ENCODE data around the gene ZKSCAN2. TPM values are rescaled to one million over a fixed set of nuclear protein-coding genes. Genes with fewer than 3 reads are reported as not detected.

The ZKSCAN2 gene
- total RNA-seq, 1 experiment from 2014 or later = 11.1 TPM

DNA sequence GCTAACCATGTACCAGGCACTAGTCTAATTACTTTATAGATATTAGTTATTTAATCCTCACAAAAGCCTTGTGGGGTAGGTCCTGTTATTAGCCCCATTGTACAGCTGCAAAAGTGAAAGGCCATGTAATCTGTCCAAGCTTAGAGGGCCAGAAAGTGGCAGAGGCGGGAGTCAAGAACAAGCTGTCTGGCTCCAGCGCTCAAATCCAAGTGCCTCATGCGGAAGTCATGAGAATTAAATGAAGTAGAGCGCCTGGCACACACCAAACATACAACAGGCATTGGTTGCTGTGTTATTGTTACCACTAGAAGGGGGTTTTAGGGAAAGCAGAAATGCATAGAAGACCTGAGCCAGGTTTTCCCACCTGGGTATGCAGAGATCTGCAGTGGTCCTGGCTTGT, 39.7 kb downstream of the ZKSCAN2 start:
- H3K27me3 ChIP-seq (replicated peaks; ENCODE audit: control insufficient read depth, insufficient read depth, low read length) = no peaks in the 10 kb centered on the region
- Mint-ChIP-seq H3K27ac (ENCODE audit: unreplicated experiment) (no peak overlapping the region), H3K9me3 (ENCODE audit: unreplicated experiment) (no peaks in the 10 kb centered on the region), H3K4me3 (ENCODE audit: unreplicated experiment) (no peak overlapping the region), H3K4me1 (ENCODE audit: low read depth, unreplicated experiment) (no peaks in the 10 kb centered on the region), H3K27me3 (ENCODE audit: insufficient read depth, unreplicated experiment) (no peaks in the 10 kb centered on the region), H3K36me3 (ENCODE audit: insufficient read depth, unreplicated experiment) (no peaks in the 10 kb centered on the region)
- no peak overlapping the region for H3K4me3 ChIP-seq (ENCODE audit: low read depth, low read length)
- no peak for DNase-seq
- CTCF ChIA-PET = no interaction called here
- intact Hi-C loops (cut with micrococcal nuclease; ENCODE audit: unreplicated experiment) = no loop called here
- TF ChIP-seq CTCF (IDR thresholded peaks at IDR 0.05; ENCODE audit: insufficient read depth in 1 of 2, low read depth in 1 of 2, low read length in 1 of 2, severe bottlenecking in 1 of 2, unreplicated experiment in 1 of 2) = no peak
- H3K36me3 ChIP-seq (ENCODE audit: control insufficient read depth, insufficient read depth, low read length) = no peaks in the 10 kb centered on the region
- POLR2A ChIA-PET = interaction anchor here (0.5 kb wide), 1 partner anchor 41 kb away, joined by 5 read pairs; no protein-coding TSS in a partner anchor
- H3K4me1 ChIP-seq = no peaks in the 10 kb centered on the region
- no TSS peak for BruUV-seq (replicated peaks)
- no peaks in the 10 kb centered on the region for H3K9me3 ChIP-seq

- CTCF ChIA-PET = no interaction called here
- Histone ChIP-seq H3K9me3 (no peaks in the 10 kb centered on the region), H3K36me3 (ENCODE audit: control insufficient read depth, insufficient read depth, low read length) (no peaks in the 10 kb centered on the region), H3K4me3 (ENCODE audit: low read depth, low read length) (no peak overlapping the region), H3K27me3 (replicated peaks; ENCODE audit: control insufficient read depth, insufficient read depth, low read length) (no peaks in the 10 kb centered on the region), H3K4me1 (no peaks in the 10 kb centered on the region)
- no peak for TF ChIP-seq CTCF (IDR thresholded peaks at IDR 0.05; ENCODE audit: insufficient read depth in 1 of 2, low read depth in 1 of 2, low read length in 1 of 2, severe bottlenecking in 1 of 2, unreplicated experiment in 1 of 2)
- Mint-ChIP-seq H3K27ac (ENCODE audit: unreplicated experiment) (no peak overlapping the region), H3K36me3 (ENCODE audit: insufficient read depth, unreplicated experiment) (no peaks in the 10 kb centered on the region), H3K9me3 (ENCODE audit: unreplicated experiment) (no peaks in the 10 kb centered on the region), H3K27me3 (ENCODE audit: insufficient read depth, unreplicated experiment) (no peaks in the 10 kb centered on the region), H3K4me3 (ENCODE audit: unreplicated experiment) (no peak overlapping the region), H3K4me1 (ENCODE audit: low read depth, unreplicated experiment) (no peaks in the 10 kb centered on the region)
- BruUV-seq (replicated peaks) = no TSS peak
- POLR2A ChIA-PET = no interaction called here
- intact Hi-C loops (cut with micrococcal nuclease; ENCODE audit: unreplicated experiment) = no loop called here
- no peak for DNase-seq
Measured at GRCh38 chr16:25217112-25217511, 40.5 kb downstream of the ZKSCAN2 start.

- H3K9me3 Mint-ChIP-seq (ENCODE audit: unreplicated experiment) = no peaks in the 10 kb centered on the region
- POLR2A ChIA-PET = no interaction called here
- BruUV-seq (replicated peaks) = no TSS peak
Measured at GRCh38 chr16:25213709-25214397, 43.8 kb downstream of the ZKSCAN2 start.

More at GRCh38 chr16:25213709-25214397, 43.8 kb downstream of the ZKSCAN2 start:
- no peak for TF ChIP-seq CTCF (IDR thresholded peaks at IDR 0.05; ENCODE audit: insufficient read depth in 1 of 2, low read depth in 1 of 2, low read length in 1 of 2, severe bottlenecking in 1 of 2, unreplicated experiment in 1 of 2)
- no peaks in the 10 kb centered on the region for H3K27me3 ChIP-seq (replicated peaks; ENCODE audit: control insufficient read depth, insufficient read depth, low read length)
- Mint-ChIP-seq H3K27me3 (ENCODE audit: insufficient read depth, unreplicated experiment) (peaks cover 3% of the 10 kb centered on the region), H3K4me1 (ENCODE audit: low read depth, unreplicated experiment) (no peaks in the 10 kb centered on the region), H3K4me3 (ENCODE audit: unreplicated experiment) (no peak overlapping the region), H3K36me3 (ENCODE audit: insufficient read depth, unreplicated experiment) (no peaks in the 10 kb centered on the region), H3K27ac (ENCODE audit: unreplicated experiment) (no peak overlapping the region)
- H3K4me1 ChIP-seq = no peaks in the 10 kb centered on the region
- CTCF ChIA-PET = interaction anchor here (2.0 kb wide), 1 partner anchor 11 kb away, joined by 10 read pairs; no protein-coding TSS in a partner anchor
- no peak for DNase-seq
- no peak overlapping the region for H3K4me3 ChIP-seq (ENCODE audit: low read depth, low read length)
- intact Hi-C loops (cut with micrococcal nuclease; ENCODE audit: unreplicated experiment) = no loop called here
- H3K36me3 ChIP-seq (ENCODE audit: control insufficient read depth, insufficient read depth, low read length) = no peaks in the 10 kb centered on the region
- H3K9me3 ChIP-seq = no peaks in the 10 kb centered on the region

Data from Caco-2 (cell line).